IMR-90 (cell line): ENCODE data around the gene NAA50. TPM values are rescaled to one million over a fixed set of nuclear protein-coding genes. Genes with fewer than 3 reads are reported as not detected.
A peak's percentile ranks its signal among the peaks of the same experiment; 100 is the strongest.

Experiments
- ATAC-seq: fragments of 200-7000 bp; cut with Tn5 transposase; 2 replicates; pipeline ENCODE4 v1.9.1; 2020; ENCODE audit warnings: low read depth, mild to moderate bottlenecking, moderate library complexity
- BruUV-seq: library from RNA; stranded (reverse); fragments of 400-500 nt; replicated peaks from 2 replicates; lab custom pipeline; 2021; lab: Mats Ljungman, UMichigan
- CTCF ChIA-PET: fragments of 300-600 bp; formaldehyde crosslinking; extraction: SDS; loops from one replicate; lab custom pipeline; 2021; ENCODE audit warnings: antibody characterized with exemption; lab: Yijun Ruan, JAX
- POLR2A ChIA-PET: fragments of 300-600 bp; sonication (Branson Sonifier 250); formaldehyde crosslinking; loops from one replicate; lab custom pipeline; 2022; ENCODE audit warnings: antibody characterized with exemption; ENCODE audit not compliant: unreplicated experiment; lab: Charles Lee
- DNase-seq: peaks from one replicate; pipeline ENCODE4 v3.0.0; 2013
- H2AFZ ChIP-seq: replicated peaks from 2 replicates; pipeline ENCODE3; 2013; ENCODE audit warnings: low read length, mild to moderate bottlenecking; ENCODE audit not compliant: poor library complexity
- H2AK5ac ChIP-seq: 2 replicates; pipeline ENCODE4 v1.6.1; 2013; ENCODE audit warnings: low read depth, low read length, inconsistent platforms
- H2AK9ac ChIP-seq: replicated peaks from 2 replicates; pipeline ENCODE3; 2013; ENCODE audit warnings: mild to moderate bottlenecking, low read depth, low read length, moderate library complexity; ENCODE audit not compliant: poor library complexity
- H2BK120ac ChIP-seq: 2 replicates; pipeline ENCODE4 v1.6.1; 2013; ENCODE audit warnings: low read depth, low read length, inconsistent platforms
- H2BK15ac ChIP-seq: 3 replicates; pipeline ENCODE4 v1.6.1; 2013; ENCODE audit warnings: low read depth, low read length, inconsistent platforms
- H2BK20ac ChIP-seq: 2 replicates; pipeline ENCODE4 v1.6.1; 2013; ENCODE audit warnings: low read depth, mild to moderate bottlenecking, inconsistent platforms, low read length, moderate library complexity
- H2BK5ac ChIP-seq: 2 replicates; pipeline ENCODE4 v1.6.1; 2013; ENCODE audit warnings: mild to moderate bottlenecking, low read depth, low read length, inconsistent platforms; ENCODE audit not compliant: poor library complexity, severe bottlenecking
- H3K14ac ChIP-seq: replicated peaks from 2 replicates; pipeline ENCODE4 v1.6.1; 2013; ENCODE audit warnings: low read depth, low read length, inconsistent platforms
- H3K18ac ChIP-seq: 2 replicates; pipeline ENCODE4 v1.6.1; 2013; ENCODE audit warnings: low read depth, low read length, control low read depth
- H3K23ac ChIP-seq: 2 replicates; pipeline ENCODE4 v1.6.1; 2013; ENCODE audit warnings: low read depth, low read length, inconsistent platforms
- H3K27ac ChIP-seq: 2 replicates; pipeline ENCODE4 v1.5.1; 2013; ENCODE audit warnings: mild to moderate bottlenecking, control low read depth, low read length; ENCODE audit not compliant: insufficient read depth
- H3K27me3 ChIP-seq: 2 replicates; pipeline ENCODE4 v1.6.1; 2013; ENCODE audit warnings: low read length; ENCODE audit not compliant: control insufficient read depth, insufficient read depth
- H3K36me3 ChIP-seq: 2 replicates; pipeline ENCODE4 v1.6.1; 2013; ENCODE audit warnings: low read length, mixed read lengths; ENCODE audit not compliant: control insufficient read depth, insufficient read depth
- H3K4ac ChIP-seq: 2 replicates; pipeline ENCODE4 v1.6.1; 2013; ENCODE audit warnings: low read depth, low read length, inconsistent platforms
- H3K4me1 ChIP-seq: 2 replicates; pipeline ENCODE4 v1.6.1; 2013; ENCODE audit warnings: low read length, mixed read lengths; ENCODE audit not compliant: control insufficient read depth, insufficient read depth
- H3K4me2 ChIP-seq: 2 replicates; pipeline ENCODE4 v1.6.1; 2013; ENCODE audit warnings: low read depth, mild to moderate bottlenecking, control low read depth, low read length, moderate library complexity
- H3K4me3 ChIP-seq: 2 replicates; pipeline ENCODE4 v1.5.1; 2013; ENCODE audit warnings: low read depth, mild to moderate bottlenecking, control low read depth, low read length, moderate library complexity; ENCODE audit not compliant: insufficient read depth
- H3K56ac ChIP-seq: 2 replicates; pipeline ENCODE4 v1.6.1; 2013; ENCODE audit warnings: low read length, inconsistent platforms; ENCODE audit not compliant: insufficient read depth; ENCODE audit errors: extremely low read depth
- H3K79me1 ChIP-seq, 2 experiments: 2 replicates each; pipeline ENCODE4 v1.6.1; 2013; ENCODE audit warnings: low read length in 2 of 2, inconsistent platforms in 1 of 2, low read depth in 1 of 2
- H3K9ac ChIP-seq: 2 replicates; pipeline ENCODE4 v1.6.1; 2013; ENCODE audit warnings: low read depth, low read length, control low read depth
- H3K9me1 ChIP-seq: 2 replicates; pipeline ENCODE4 v1.6.1; 2013; ENCODE audit warnings: low read length, inconsistent platforms; ENCODE audit not compliant: insufficient read depth
- H3K9me3 ChIP-seq: 2 replicates; pipeline ENCODE4 v1.6.1; 2013; ENCODE audit warnings: low read length; ENCODE audit not compliant: control insufficient read depth, insufficient read depth
- H4K20me1 ChIP-seq: 2 replicates; pipeline ENCODE4 v1.6.1; 2013; ENCODE audit warnings: low read length, inconsistent platforms; ENCODE audit not compliant: insufficient read depth
- H4K5ac ChIP-seq: 2 replicates; pipeline ENCODE4 v1.6.1; 2013; ENCODE audit warnings: mild to moderate bottlenecking, low read depth, low read length, control low read depth
- H4K8ac ChIP-seq, 2 experiments: 2 replicates each; pipeline ENCODE4 v1.6.1; 2013; ENCODE audit warnings: low read depth in 2 of 2, low read length in 2 of 2, control low read depth in 1 of 2, inconsistent platforms in 1 of 2
- H4K91ac ChIP-seq: 2 replicates; pipeline ENCODE4 v1.6.1; 2013; ENCODE audit warnings: low read depth, low read length, inconsistent platforms; ENCODE audit not compliant: insufficient read depth
- CTCF ChIP-seq: conservative IDR thresholded peaks from 2 replicates; pipeline ENCODE4 v1.5.1; 2012; ENCODE audit warnings: mild to moderate bottlenecking, low read depth, low read length, improper control_type of control experiment
- MAZ ChIP-seq: IDR thresholded peaks from 2 replicates; pipeline ENCODE4 v1.6.1; 2012; ENCODE audit warnings: low read depth, mild to moderate bottlenecking, low read length, improper control_type of control experiment, moderate library complexity, borderline replicate concordance
- WGBS, 2 experiments: methylation state at CpG; one replicate each; pipeline versions ENCODE4 v1.1.5 to v1.1.7; 2013; ENCODE audit warnings: missing lambda C conversion rate in 2 of 2; ENCODE audit not compliant: insufficient read length in 1 of 2; ENCODE audit errors: extremely low coverage in 2 of 2; 5-methylcytosine and 5-hydroxymethylcytosine counted together
- dilution Hi-C: fragments of 300-500 bp; cut with HindIII; formaldehyde crosslinking; loops from one replicate; pipeline ENCODE4 v1.14.3; 2018; ENCODE audit warnings: low sequenced_read_pairs; ENCODE audit not compliant: unreplicated experiment
- in situ Hi-C: fragments of 300-500 bp; cut with MboI; formaldehyde crosslinking; loops from 3 replicates; pipeline ENCODE4 v1.14.3; 2019; ENCODE audit warnings: low sequenced_read_pairs, inconsistent platforms, mixed read lengths
- intact Hi-C: fragments of 100-400 bp; cut with micrococcal nuclease; formaldehyde crosslinking; loops from 2 replicates; pipeline ENCODE4 v1.10.0; 2022
- polyA plus RNA-seq, 3 experiments: library from polyadenylated mRNA; depleted of rRNA; stranded (reverse); fragments of >200 nt; gene quantifications; 2 replicates each; pipeline ENCODE4 v1.2.3, GENCODE V29; 2012; ENCODE audit warnings: low replicate concordance in 1 of 3
- total RNA-seq: library from RNA; depleted of rRNA; stranded (reverse); fragments of >200 nt; gene quantifications from 2 replicates; pipeline ENCODE4 v1.2.3, GENCODE V29; 2012; rRNA removed

NAA50 gene
- total and polyA plus RNA-seq, 2 of the 4 experiments (the other 2 are of a cell fraction), result 42.4 to 125 TPM

- in situ Hi-C loops, result no loop called here
- no peak for TF ChIP-seq CTCF
- TF ChIP-seq MAZ, result peak; percentile 23; the same call in 1 of the 2 replicates
- intact Hi-C loops, result no loop called here
- Histone ChIP-seq H3K14ac (peak overlapping the region; percentile 53), H3K23ac (no peak overlapping the region), H4K5ac (peak overlapping the region; percentile 21; the same call in 1 of the 2 replicates), H2AK9ac (no peak overlapping the region), H2AK5ac (peak overlapping the region; percentile 85), H3K9ac (peak overlapping the region; percentile 55; the same call in 1 of the 2 replicates), H4K8ac (peak overlapping the region in 1 of 2 experiments; percentile 64; a peak in 2 of 4 replicates), H3K36me3 (peaks cover 4% of the 10 kb centered on the region; the same call in 1 of the 2 replicates), H3K18ac (peak overlapping the region; percentile 69), H4K20me1 (no peaks in the 10 kb centered on the region), H3K79me1 (no peaks in the 10 kb centered on the region), H3K9me1 (no peaks in the 10 kb centered on the region; the same call in 1 of the 2 replicates), H3K4ac (peak overlapping the region; percentile 48; the same call in 1 of the 2 replicates), H2BK120ac (peak overlapping the region; percentile 80), H2BK5ac (peak overlapping the region; percentile 30), H2BK20ac (peak overlapping the region; percentile 47; the same call in 1 of the 2 replicates), H4K91ac (no peak overlapping the region), H3K56ac (no peak overlapping the region), H3K27ac (peak overlapping the region; percentile 92; the same call in 1 of the 2 replicates), H2BK15ac (peak overlapping the region; percentile 22; the same call in 1 of the 3 replicates), H3K27me3 (no peaks in the 10 kb centered on the region), H3K4me3 (no peak overlapping the region), H2AFZ (no peak overlapping the region), H3K9me3 (no peaks in the 10 kb centered on the region), H3K4me1 (no peaks in the 10 kb centered on the region), H3K4me2 (peak overlapping the region; percentile 94)
- no TSS peak for BruUV-seq
- CTCF ChIA-PET, result interaction anchor here (0.7 to 1.2 kb wide), 2 partner anchors 9 to 521 kb away, joined by 4 to 5 read pairs; no protein-coding TSS in a partner anchor
- POLR2A ChIA-PET, result interaction anchor here (0.5 kb wide), 1 partner anchor 503 kb away, joined by 3 read pairs; no protein-coding TSS in a partner anchor
- DNase-seq (peak; percentile 74), ATAC-seq (peak; percentile 95)
- WGBS, 2 experiments, result no CpG with 5 or more reads among the region's 4 CpGs
- dilution Hi-C loops, result no loop called here
Observed at GRCh38 chr3:113668015-113668414, 78.0 kb downstream of the NAA50 start.

Other genes with a start within 250 kb of the NAA50 start
- 10.8 TPM in 2 replicates for gene SPICE1, start 231.1 kb downstream of the NAA50 start, total RNA-seq
- gene SPICE1, start 231.1 kb downstream of the NAA50 start, polyA plus RNA-seq (2012; rRNA removed), result 2.7 and 3.5 TPM in 2 replicates
- gene SIDT1, start 213.7 kb downstream of the NAA50 start, total RNA-seq, result not detected in 2 replicates
- gene SIDT1, start 213.7 kb downstream of the NAA50 start, polyA plus RNA-seq (2012; rRNA removed), result not detected in 2 replicates
- 5.2 and 6.1 TPM in 2 replicates for gene USF3, start 49.6 kb downstream of the NAA50 start, total RNA-seq
- gene USF3, start 49.6 kb downstream of the NAA50 start, polyA plus RNA-seq (2012; rRNA removed), result 2.8 and 3.0 TPM in 2 replicates
- gene ATP6V1A, start 786 bp upstream of the NAA50 start, total RNA-seq, result 84.4 and 98.0 TPM in 2 replicates
- 12.1 and 15.1 TPM in 2 replicates for gene ATP6V1A, start 786 bp upstream of the NAA50 start, polyA plus RNA-seq (2012; rRNA removed)
- gene GRAMD1C, start 92.5 kb upstream of the NAA50 start, total RNA-seq, result 5.0 and 9.4 TPM in 2 replicates
- 1.5 and 2.5 TPM in 2 replicates for gene GRAMD1C, start 92.5 kb upstream of the NAA50 start, polyA plus RNA-seq (2012; rRNA removed)
- 0.83 and 0.90 TPM in 2 replicates for gene ZDHHC23, start 201.8 kb upstream of the NAA50 start, total RNA-seq
- gene ZDHHC23, start 201.8 kb upstream of the NAA50 start, polyA plus RNA-seq (2012; rRNA removed), result 0.24 and 0.50 TPM in 2 replicates